ENCODE measurements around the gene MED16.

- TF ChIP-seq POLR2A (IDR thresholded peaks at IDR 0.05; ENCODE audit: low read depth, low read length) (no peak), CTCF (conservative IDR thresholded peaks at IDR 0.05; ENCODE audit: low read depth, low read length) (no peak), RCOR1 (IDR thresholded peaks at IDR 0.05; ENCODE audit: insufficient replicate concordance, low read length) (no peak), CEBPB (IDR thresholded peaks at IDR 0.05; ENCODE audit: low read depth, low read length) (no peak)
- TF ChIP-seq, protein P1, sequence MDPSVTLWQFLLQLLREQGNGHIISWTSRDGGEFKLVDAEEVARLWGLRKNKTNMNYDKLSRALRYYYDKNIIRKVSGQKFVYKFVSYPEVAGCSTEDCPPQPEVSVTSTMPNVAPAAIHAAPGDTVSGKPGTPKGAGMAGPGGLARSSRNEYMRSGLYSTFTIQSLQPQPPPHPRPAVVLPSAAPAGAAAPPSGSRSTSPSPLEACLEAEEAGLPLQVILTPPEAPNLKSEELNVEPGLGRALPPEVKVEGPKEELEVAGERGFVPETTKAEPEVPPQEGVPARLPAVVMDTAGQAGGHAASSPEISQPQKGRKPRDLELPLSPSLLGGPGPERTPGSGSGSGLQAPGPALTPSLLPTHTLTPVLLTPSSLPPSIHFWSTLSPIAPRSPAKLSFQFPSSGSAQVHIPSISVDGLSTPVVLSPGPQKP (IDR thresholded peaks at IDR 0.05; ENCODE audit: borderline replicate concordance, low read depth, low read length), result no peak
Observed at GRCh38 chr19:934197-934840, 41.3 kb upstream of the MED16 start.

All from IMR-90 (cell line).